Cardiac ventricle fibroblast (primary cell): ENCODE measurements around the gene FSD1. TPM values are rescaled to one million over a fixed set of nuclear protein-coding genes. Genes with fewer than 3 reads are reported as not detected.

Experiments
- total RNA-seq: library from RNA; depleted of rRNA; stranded (reverse); fragments of >200 nt; gene quantifications from 2 replicates; pipeline ENCODE4 v1.2.3, GENCODE V29; 2015

The FSD1 gene
- 0.69 and 4.2 TPM in 2 replicates for total RNA-seq

GRCh38 chr19:4304538-4305256 lies at the start of gene FSD1:
Gene FSD1, plus strand, starts transcription at chr19:4304598. Its CDS starts 149 bp downstream, at chr19:4304747.

GRCh38 chr19:4278419-4279266 lies 25.8 kb upstream of the FSD1 start, which contains the start of gene SHD:
Gene SHD, plus strand, starts transcription at chr19:4279266. Its CDS starts 798 bp downstream, at chr19:4280064.

GRCh38 chr19:4302243-4302640 lies 2.2 kb upstream of the FSD1 start, which contains the start of gene TMIGD2:
Gene TMIGD2, minus strand, starts transcription at chr19:4302389. Its CDS starts 4 bp downstream, at chr19:4302385.

GRCh38 chr19:4338441-4339355 lies 34.3 kb downstream of the FSD1 start, which contains the start of gene STAP2:
Gene STAP2, minus strand, starts transcription at chr19:4338827. Its CDS starts 74 bp downstream, at chr19:4338753.

GRCh38 chr19:4343370-4344307 lies 39.2 kb downstream of the FSD1 start, which contains the start of gene MPND:
Gene MPND, plus strand, starts transcription at chr19:4343562. Its CDS starts 32 bp downstream, at chr19:4343594.

Other genes with a start within 250 kb of the FSD1 start
- 53.6 and 56.2 TPM in 2 replicates for gene ZBTB7A, start 237.7 kb upstream of the FSD1 start, total RNA-seq
- gene MAP2K2, start 180.5 kb upstream of the FSD1 start, total RNA-seq, result 154 and 160 TPM in 2 replicates
- gene CREB3L3, start 151.0 kb upstream of the FSD1 start, total RNA-seq, result 2.2 TPM in 1 of 2 replicates, not detected in the other
- gene SIRT6, start 122.0 kb upstream of the FSD1 start, total RNA-seq, result 15.2 and 19.8 TPM in 2 replicates
- 0.75 and 1.5 TPM in 2 replicates for gene ANKRD24, start 121.9 kb upstream of the FSD1 start, total RNA-seq
- gene EBI3, start 75.1 kb upstream of the FSD1 start, total RNA-seq, result not detected in 2 replicates
- gene YJU2, start 57.5 kb upstream of the FSD1 start, total RNA-seq, result 13.8 and 18.2 TPM in 2 replicates
- gene SHD, start 25.3 kb upstream of the FSD1 start, total RNA-seq, result not detected in 2 replicates
- not detected in 2 replicates for gene TMIGD2, start 2.2 kb upstream of the FSD1 start, total RNA-seq
- 3.6 TPM in 2 replicates for gene STAP2, start 34.2 kb downstream of the FSD1 start, total RNA-seq
- 2.7 and 4.0 TPM in 2 replicates for gene MPND, start 39.0 kb downstream of the FSD1 start, total RNA-seq
- 76.0 and 86.1 TPM in 2 replicates for gene SH3GL1, start 95.9 kb downstream of the FSD1 start, total RNA-seq
- gene CHAF1A, start 98.0 kb downstream of the FSD1 start, total RNA-seq, result 2.7 and 2.9 TPM in 2 replicates
- 53.5 and 63.2 TPM in 2 replicates for gene UBXN6, start 153.2 kb downstream of the FSD1 start, total RNA-seq
- 53.7 and 63.0 TPM in 2 replicates for gene HDGFL2, start 167.7 kb downstream of the FSD1 start, total RNA-seq
- 11.9 and 12.7 TPM in 2 replicates for gene PLIN4, start 213.9 kb downstream of the FSD1 start, total RNA-seq
- gene PLIN5, start 230.6 kb downstream of the FSD1 start, total RNA-seq, result 0.59 and 1.4 TPM in 2 replicates
- gene LRG1, start 235.4 kb downstream of the FSD1 start, total RNA-seq, result 1.4 and 1.5 TPM in 2 replicates